Kidney tubule cell (primary cell): ENCODE results near the gene LRRC47.
A peak's percentile ranks its signal among the peaks of the same experiment; 100 is the strongest.

Experiments
- DNase-seq: peaks from one replicate; pipeline ENCODE4 v3.0.0-alpha.2; 2018; ENCODE audit warnings: low spot score

The LRRC47 gene

GRCh38 chr1:3746830-3747521 is 49.3 kb downstream of the LRRC47 start:
- DNase-seq: peak; percentile 82

GRCh38 chr1:3746389-3746829 is 49.9 kb downstream of the LRRC47 start:
- no peak for DNase-seq

GRCh38 chr1:3745590-3746381 is 50.5 kb downstream of the LRRC47 start:
- DNase-seq: no peak

DNA sequence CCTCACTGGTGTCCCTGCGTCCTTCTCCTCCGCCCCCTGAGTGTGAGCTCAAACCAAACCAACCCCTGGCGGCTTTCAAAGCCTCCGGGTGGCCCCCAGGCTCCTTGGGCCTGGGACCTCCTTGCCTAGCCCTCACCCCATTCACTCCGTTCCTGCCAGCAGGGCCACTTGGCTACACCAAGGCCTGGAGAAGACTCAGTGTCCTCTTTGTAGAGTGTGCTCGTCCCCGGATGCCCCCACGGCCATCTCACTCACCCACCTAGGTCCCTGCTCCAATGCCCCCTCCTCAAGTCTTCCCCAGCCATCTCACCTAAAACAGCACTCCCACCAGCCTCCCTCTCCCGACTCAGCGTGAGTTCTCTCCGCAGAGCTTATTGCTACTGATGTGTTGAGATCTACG is 51.2 kb downstream of the LRRC47 start:
- no peak for DNase-seq

DNA sequence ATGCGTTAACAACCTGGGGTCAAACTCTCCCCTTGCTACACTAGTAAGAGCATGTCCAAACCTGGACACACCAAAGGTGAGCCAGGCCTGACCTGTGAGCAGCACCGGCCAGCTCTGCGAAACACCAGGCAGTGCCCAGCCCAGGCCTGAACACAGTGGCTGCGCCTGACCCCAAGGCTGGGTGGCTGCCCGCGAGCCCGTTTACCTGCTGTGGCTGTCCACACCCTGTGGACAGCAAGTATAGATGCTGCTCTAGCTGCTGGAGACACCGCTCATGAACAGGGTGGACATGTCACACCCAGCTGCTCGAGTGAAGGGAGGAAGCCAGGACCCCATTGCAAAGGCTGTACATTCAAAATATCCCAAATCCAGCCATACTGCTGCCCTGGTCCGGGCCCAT is 51.7 kb downstream of the LRRC47 start:
- no peak for DNase-seq

DNA sequence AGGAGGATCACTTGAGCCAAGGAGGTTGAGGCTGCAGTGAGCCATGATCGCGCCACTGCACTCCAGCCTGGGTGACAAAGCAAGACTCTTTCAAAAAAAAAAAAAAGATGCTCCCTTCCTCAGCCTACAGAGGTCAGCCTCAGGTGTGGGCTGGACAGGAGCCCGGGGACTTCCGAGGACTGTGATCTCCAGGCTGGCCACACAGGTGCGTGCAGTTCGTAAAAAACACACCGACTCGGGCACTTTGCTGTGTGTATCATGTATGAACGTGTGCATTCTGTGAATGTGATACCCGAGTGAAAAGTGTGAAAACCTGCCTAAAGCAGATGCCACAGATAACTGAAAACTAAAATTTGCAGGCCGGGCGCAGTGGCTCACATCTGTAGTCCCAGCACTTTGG is 52.5 kb downstream of the LRRC47 start:
- no peak for DNase-seq

- no peak for DNase-seq
These were observed 52.9 kb downstream of the LRRC47 start for GRCh38 chr1:3743421-3743820.

DNA sequence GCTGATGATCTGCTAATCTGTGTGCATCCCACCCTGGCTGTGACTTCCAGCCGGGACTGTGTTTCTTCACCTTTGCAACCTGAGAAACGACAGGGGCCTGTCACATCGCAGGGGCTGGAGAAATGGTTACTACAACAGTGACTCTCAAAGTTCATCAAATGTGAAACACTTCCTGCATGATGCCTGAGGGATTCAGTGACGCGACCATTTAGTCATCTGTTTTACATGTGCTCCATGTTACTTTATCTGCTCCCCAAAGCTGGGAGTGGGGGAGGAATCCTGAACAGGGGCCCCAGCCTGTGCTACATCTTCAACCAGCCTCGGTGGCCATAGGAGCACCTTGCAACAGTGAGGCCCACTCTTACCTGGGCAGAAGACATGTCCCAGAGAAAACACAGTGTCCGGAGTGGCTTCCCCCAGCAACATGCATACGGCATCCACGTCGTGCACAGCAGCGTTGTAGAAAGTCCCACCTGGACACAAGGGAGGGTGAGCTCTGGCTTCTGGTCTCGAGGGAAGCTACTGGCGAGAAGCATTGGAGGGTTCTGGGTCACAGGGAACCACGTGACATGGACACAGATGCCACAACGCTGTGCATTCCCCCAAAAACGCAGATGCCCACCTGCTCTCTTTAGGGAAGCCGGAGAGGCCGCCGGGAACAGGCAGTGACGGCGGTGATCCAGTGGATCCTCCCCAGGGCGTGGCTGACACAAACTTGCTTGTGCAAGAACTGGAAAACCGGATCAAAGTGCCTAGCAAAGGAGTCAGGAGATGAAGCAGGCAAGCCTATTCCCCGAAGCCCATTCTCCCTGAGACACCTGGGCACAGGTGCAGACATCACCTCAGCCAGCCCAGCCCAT is 53.6 kb downstream of the LRRC47 start:
- DNase-seq: no peak

DNA sequence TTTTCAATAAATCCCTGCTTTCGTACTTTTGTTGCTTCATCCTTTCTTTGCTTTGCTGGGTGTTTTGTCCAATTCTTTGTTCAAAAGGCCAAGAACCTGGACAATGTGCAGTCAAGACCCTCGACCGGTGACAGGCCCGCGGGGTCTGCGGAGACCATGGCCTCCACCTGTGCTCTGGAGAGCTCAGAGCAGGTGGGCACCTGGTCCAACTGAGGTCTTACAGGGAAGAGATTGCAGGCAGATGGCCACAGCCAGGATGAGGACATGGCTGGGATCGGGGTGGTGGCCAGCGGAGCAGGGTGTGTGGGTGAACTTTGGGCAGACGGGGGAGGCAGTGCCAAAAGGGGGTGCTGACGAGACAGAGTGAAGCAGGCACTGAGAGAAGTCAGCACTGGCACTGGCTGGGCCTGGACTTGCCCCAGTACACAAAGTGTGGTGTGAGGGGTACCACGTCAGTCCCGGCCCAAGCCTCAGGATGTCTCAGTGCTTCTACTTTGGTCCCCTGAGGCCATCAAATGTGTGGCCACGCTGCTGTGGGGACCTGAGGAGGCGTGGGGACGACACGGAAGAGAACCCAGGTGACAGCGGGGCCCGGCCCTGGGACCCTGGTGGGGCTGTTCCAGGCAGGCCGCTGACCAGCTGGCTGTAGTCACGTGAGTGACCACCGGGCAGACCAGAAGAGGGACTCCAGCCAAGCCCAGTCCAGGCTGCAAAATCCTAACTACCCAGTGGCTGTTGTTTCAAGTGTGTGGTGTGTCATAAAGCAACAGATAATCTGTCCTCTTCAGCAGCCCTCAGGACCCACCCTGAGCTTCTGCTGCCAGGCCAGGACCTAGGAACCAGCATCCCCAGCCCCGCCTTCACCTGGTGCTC is 54.5 kb downstream of the LRRC47 start:
- DNase-seq: no peak

DNA sequence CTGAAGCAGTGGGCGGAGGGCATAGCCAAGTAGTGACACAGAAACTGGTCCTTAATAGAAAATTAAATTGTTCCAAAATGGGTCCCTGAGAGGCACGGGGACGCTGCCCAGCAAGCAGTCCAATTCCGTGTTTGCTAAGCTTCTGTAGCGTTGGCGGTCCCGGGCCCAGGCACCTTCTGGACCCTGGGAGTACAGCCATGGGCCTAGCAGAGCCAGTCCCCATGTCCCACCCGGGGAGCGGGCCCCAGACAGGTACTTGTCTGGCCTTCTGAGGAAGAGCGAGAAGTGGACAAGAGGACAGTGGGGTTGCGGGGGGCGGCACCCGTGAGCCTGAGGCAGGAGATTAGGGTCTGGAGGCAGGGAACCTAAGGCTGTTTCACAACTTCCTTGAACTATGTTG is 55.5 kb downstream of the LRRC47 start:
- DNase-seq: no peak

- DNase-seq: no peak
These were observed 56.3 kb downstream of the LRRC47 start for GRCh38 chr1:3740042-3740441.

DNA sequence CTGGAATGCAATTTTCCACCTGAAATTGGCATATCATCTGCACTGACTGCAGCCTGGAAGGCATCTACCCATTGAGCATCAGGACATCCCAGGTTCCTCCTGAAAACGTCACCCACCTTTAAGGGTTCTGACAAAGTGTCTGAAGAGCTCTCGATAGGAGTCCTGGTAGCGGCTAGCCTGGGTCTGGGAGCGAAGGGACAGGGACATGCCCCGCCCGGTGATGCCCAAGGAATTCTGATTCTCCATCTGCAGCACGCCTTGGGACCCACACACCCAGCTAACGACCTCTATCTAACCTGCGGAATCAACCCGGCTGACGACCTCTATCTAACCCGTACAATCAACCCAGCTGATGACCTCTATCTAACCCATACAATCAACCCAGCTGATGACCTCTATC is 57.4 kb downstream of the LRRC47 start:
- DNase-seq: no peak

GRCh38 chr1:3736708-3737107 is 59.6 kb downstream of the LRRC47 start:
- DNase-seq: no peak

- no peak for DNase-seq
These were observed 60.2 kb downstream of the LRRC47 start for GRCh38 chr1:3736131-3736561.

DNA sequence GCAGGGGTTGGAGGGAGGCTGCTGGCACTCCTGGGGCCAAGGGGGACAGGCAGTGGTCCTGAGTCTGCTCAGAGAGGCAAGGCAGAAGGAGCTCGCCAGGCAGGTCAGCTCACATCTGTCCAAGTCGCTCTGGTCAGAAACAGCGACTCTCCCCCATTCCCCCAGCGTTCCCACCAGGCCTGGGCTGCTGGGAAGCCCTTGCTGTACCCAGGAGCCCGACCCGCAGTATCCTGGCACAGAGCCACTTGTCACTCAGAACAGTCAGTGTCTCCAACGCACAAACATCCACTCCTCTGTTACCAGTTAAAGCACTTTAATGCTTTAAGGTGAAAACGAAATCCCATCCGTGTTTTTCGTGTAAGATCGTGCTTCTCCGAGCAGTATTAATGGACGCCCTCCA is 60.6 kb downstream of the LRRC47 start:
- DNase-seq: no peak

DNA sequence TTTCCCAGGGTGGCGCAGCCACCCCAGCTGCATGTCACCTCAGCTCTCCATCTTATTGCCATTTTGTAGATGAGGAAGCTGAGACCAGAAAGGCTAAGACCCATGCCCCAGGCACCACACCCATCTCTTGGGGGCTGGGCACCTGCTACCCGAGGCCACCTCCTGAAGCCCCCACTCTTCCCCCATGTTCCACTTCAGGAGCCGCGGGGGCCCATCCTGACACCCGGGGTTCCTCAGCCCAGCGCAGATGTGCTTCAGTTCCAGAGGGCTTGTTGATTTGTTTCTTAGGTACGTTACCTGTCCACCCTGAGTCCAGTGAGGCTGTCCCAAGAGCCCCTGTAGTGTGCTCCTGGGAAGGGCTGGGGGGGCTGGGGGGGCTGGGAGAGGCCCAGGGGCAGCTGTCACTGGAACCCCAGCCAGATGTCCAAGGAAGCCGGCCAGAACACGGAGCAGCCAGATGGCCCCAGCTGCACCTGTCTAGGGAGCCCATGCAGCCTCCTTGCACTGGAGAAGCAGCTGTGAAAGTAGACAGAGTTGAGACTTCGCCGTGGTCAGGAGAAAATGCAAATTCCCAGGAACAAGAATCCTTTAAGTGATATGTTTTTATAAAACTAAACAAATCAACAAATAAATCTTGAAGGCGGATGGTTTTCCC is 61.1 kb downstream of the LRRC47 start:
- no peak for DNase-seq

- no peak for DNase-seq
These were observed 61.7 kb downstream of the LRRC47 start for GRCh38 chr1:3734602-3735001.

DNA sequence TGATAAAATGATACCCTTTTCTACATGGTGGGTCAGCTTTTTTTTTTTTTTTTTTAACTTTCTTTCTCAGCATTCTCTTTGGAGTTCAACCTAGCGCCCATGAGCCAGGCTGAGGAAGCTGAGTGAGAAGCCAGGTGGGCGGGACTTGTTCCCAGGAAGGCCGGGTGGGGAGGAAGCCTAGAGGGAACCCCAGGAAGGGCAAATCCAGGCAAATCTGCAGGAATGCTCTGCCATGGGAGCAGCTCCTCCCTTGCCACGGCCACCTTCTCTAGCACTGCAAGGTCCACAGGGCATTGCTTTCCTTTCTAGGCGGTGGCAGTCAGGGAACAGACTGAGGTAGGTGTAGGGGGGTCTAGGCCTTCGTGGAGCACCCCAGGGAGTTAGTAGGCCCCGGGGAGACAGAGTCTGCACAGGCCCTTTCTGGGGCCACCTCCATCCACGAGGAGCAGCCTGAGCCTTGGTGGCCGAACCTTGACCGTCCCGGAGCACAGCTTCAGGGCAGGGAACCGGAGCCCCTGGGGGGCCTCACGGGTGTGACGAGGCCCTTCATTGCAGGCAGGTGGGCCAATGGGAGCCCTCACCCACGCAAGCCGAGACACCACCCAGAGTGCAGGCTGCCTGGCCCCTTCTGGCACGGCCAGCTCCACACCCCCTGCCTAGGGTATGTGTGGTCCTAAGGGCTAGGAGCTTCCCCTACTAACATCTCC is 62.3 kb downstream of the LRRC47 start:
- DNase-seq: no peak

GRCh38 chr1:3733094-3733882 is 63.0 kb downstream of the LRRC47 start:
- no peak for DNase-seq
